ENCODE results near the gene CKAP4. TPM values are rescaled to one million over a fixed set of nuclear protein-coding genes. Genes with fewer than 3 reads are reported as not detected.
A peak's percentile ranks its signal among the peaks of the same experiment; 100 is the strongest.
"Not testable (repeated sequence)": the region's sequence is repeated elsewhere in the genome, so short reads cannot be mapped to it uniquely, and the experiment has no call there.

CKAP4 gene, protein sequence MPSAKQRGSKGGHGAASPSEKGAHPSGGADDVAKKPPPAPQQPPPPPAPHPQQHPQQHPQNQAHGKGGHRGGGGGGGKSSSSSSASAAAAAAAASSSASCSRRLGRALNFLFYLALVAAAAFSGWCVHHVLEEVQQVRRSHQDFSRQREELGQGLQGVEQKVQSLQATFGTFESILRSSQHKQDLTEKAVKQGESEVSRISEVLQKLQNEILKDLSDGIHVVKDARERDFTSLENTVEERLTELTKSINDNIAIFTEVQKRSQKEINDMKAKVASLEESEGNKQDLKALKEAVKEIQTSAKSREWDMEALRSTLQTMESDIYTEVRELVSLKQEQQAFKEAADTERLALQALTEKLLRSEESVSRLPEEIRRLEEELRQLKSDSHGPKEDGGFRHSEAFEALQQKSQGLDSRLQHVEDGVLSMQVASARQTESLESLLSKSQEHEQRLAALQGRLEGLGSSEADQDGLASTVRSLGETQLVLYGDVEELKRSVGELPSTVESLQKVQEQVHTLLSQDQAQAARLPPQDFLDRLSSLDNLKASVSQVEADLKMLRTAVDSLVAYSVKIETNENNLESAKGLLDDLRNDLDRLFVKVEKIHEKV
- 24.1 TPM for total RNA-seq

GRCh38 chr12:106247674-106248311, at the start of gene CKAP4:
CKAP4 (minus strand) TSS chr12:106248020; CDS start chr12:106247851, 169 bp downstream.
- DNase-seq (ENCODE audit: low spot score in 2 of 2): peak; percentile 86 to 89
- FAIRE-seq: no peak

DNA sequence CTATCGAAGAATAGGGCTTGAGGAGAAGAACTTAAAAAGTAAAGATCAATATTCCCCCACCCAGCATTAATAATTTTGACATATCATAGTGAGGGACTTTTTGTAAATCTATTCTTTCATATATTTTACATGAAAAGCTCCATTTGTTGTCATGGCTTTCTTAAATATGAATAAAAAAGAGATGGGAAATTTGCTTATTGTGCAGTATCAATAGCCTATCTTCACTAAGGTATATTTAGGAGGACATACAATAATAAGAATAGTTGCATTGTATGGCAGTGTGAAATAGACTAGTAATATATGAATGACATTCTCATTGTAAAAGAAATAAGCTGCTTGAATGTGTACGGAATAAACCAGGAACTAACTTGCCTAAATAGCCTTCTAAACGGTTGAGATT, 49.3 kb upstream of the CKAP4 start:
- FAIRE-seq: no peak
- DNase-seq (ENCODE audit: low spot score in 2 of 2): no peak

DNA sequence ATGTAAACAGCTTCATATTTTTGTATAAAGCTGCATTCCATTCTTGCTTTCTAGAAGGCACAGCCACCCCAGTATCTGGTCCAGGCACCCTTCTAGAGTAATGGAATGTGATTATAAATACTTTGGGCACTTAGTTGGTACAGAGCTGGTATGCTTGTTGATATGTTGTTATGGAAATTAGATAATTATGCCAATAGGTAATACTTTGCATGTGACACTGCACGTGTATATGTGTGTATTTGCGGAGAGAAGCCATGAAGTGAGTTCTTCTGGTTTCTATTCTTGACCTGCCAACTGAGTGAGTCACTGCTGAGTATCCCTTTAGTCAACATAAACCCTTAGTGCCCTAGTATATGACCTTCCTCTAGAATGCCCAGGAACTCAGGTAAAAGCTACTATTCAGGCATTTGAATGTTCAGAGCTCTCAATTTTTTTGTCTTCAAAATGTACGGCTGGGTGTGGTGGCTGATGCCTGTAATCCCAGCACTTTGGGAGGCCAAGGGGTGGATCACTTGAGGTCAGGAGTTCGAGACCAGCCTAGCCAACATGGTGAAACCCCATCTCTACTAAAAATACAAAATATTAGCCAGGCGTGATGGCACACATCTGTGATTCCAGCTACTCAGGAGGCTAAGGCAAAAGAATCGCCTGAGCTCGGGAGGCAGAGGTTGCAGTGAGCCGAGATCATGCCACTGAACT, 48.5 kb upstream of the CKAP4 start:
- DNase-seq (ENCODE audit: low spot score in 2 of 2): no peak
- no peak for FAIRE-seq

DNA sequence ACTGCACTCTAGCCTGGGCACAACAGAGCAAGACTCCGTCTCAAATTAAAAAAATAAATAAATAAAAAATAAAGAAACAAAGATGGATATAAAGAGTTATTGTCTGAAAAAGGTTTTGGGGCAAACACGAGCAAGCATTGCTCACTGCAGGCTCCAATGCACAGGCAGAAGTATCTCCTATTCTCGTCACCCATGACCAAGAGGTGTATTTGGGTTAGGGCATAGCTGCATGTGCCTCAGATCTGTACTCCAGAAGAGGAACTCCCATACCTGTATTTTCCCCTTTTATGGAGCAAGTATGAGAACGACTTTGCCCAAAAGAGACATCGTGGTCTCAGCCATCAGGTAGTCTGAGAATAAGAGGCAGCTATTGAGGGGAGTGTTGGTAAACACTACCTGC, 44.5 kb upstream of the CKAP4 start:
- no peak for DNase-seq (ENCODE audit: low spot score in 2 of 2)
- no peak for FAIRE-seq

GRCh38 chr12:106291342-106291741, 43.5 kb upstream of the CKAP4 start:
- no peak for FAIRE-seq
- no peak for DNase-seq (ENCODE audit: low spot score in 2 of 2)

DNA sequence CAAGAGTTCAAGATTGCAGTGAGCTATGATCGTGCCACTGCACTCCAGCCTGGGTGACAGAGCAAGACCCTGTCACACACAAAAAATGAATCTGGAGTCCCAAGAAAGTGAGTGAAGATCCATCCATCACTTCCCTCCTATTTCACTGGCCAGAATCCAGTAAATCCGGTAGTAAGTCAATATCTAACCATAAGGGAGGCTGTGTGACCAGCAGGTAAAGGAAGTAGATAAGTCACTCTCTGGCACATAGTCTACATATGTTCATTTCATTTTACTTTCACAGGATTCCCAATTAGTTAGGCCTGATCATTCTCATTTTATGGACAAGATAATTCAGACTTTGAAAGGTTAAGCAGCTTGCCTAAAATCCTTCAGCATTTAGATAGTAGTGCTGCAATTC, 42.8 kb upstream of the CKAP4 start:
- FAIRE-seq (no peak), DNase-seq (ENCODE audit: low spot score in 2 of 2) (no peak)

- FAIRE-seq (no peak), DNase-seq (ENCODE audit: low spot score in 2 of 2) (no peak)
Observed at GRCh38 chr12:106289196-106289681, 41.4 kb upstream of the CKAP4 start.

GRCh38 chr12:106288494-106289195, 40.8 kb upstream of the CKAP4 start:
- no peak for DNase-seq (ENCODE audit: low spot score in 2 of 2)
- FAIRE-seq: no peak

- FAIRE-seq (no peak), DNase-seq (ENCODE audit: low spot score in 2 of 2) (no peak)
Observed at GRCh38 chr12:106288101-106288493, 40.3 kb upstream of the CKAP4 start.

DNA sequence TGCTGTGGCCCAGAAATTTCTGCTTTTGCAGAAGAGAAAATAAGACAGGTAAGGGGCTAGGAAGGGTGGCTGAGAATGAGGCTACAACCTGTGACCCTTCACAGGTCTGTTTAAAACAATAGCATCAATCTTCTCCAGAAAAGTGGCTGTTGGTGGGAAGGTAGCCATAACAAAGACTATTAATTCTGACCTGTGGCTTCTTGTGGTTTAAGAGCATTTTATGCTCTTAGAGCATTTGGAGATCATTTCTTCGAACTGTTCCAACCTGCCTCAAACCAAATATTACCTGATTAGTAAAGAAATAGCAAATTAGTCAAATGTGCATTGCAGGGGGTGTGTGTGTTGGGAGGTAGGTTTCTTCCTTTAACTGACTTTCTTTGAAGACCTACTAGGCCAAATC, 39.5 kb upstream of the CKAP4 start:
- FAIRE-seq: no peak

DNA sequence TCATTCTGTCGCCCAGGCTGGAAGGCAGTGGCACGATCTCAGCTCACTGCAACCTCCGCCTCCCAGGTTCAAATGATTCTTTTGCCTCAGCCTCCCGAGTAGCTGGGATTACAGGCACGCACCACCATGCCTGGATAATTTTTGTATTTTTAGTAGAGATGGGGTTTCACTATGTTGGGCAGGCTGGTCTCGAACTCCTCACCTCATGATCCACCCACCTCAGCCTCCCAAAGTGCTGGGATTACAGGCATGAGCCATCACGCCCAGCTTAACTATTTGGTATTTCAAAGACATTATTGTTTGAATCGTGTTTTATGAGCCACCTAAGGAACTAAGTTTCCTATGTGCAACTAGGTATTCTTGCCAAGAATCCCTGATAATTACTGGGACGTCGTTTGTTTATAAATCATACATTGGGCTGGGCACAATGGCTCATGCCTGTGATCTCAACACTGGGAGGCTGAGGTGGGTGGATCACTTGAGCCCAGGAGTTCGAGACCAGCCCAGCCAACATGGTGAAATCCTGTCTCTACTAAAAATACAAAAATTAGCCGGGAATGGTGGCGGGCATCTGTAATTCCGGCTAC, 38.8 kb upstream of the CKAP4 start:
- FAIRE-seq; DNase-seq (ENCODE audit: low spot score in 2 of 2): not testable (repeated sequence)

More for the DNA sequence above, 39.5 kb upstream of the CKAP4 start:
- no peak for DNase-seq (ENCODE audit: low spot score in 2 of 2)

- FAIRE-seq: no peak
- no peak for DNase-seq (ENCODE audit: low spot score in 2 of 2)
Observed at GRCh38 chr12:106285982-106286381, 38.2 kb upstream of the CKAP4 start.

DNA sequence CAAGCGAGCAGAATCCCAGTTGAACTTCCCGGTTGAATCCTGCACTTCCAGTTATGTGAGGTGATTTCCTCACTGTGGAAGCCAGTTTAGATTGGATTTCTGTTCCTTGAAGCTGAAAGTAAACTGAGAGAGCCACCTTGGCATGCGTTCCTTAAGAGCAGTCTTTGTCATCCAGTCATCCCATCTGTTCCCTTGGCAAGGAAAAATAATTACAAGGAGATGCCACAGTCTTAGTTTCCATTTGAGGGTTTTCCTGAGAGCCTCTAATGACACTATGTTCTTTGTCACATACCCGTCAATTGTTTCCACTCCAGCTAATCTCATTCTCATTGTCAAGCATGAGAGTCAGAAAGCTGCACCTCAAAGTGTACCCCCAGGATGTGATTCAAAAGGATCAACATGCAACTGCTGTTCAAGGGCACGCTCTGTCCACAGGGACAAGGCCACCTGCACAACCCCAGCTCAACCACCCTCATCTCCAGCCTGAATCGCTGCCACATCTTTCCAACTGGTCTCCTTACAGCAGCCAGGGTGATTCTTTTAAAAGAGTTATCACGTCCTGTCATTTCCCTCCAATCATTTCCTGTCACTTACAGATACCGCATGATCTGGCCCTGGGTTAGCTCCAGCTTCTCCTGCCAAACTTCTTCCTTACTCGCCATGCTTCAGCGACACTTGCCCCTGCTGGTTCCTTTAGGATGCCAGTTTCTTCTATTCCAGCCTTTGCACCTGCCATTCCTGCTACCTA, 36.7 kb upstream of the CKAP4 start:
- DNase-seq (ENCODE audit: low spot score in 2 of 2) (no peak), FAIRE-seq (no peak)

DNA sequence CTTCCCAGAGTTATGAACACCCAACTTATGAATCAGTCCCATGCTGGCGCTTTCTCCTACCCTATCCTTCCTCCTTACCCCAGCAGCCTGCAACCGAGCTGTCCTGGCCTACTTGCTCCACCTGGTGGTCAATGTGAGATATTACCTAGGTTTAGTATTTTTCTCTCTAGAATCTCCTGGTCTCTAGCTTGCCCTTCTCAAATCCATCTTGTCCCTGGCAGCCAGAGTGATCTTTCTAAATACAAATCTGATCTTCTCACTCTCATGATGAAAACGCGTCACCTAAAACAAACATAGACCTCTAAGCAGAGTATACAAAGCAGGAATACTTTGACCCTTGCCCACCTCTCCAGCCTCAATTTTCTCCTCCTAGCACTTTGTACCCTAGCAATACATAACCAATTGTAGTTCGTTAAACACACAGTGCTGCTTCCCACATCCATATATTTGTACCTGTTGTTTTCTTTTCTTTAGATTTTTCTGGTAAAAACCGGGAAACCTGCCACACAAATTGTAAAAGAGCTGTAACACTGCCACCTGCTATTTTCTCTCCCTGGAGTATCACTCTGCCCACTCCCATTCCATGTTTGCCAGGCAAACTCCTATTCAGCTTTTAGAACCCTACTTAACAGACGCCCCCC, 34.8 kb upstream of the CKAP4 start:
- no peak for FAIRE-seq
- peak in 1 of 2 donors; percentile 22 for DNase-seq (ENCODE audit: low spot score in 2 of 2)

DNA sequence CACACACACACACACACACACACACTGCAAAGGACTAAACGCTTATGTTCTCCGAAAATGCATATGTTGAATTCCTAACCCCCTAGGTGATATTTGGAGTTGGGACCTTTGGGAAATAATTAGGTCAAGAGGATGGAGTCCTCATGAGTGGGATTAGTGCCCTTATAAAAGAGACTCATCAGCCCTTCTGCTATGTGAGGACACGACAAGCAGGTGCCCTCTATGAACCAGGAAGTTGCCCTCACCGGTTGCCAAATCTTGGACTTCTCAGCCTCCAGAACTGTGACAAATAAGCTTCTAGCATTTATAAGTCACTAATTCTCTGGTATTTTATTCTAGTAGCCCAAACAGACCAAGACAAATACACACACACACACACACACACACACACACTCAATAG, 34.0 kb upstream of the CKAP4 start:
- DNase-seq (ENCODE audit: low spot score in 2 of 2) (no peak), FAIRE-seq (no peak)

DNA sequence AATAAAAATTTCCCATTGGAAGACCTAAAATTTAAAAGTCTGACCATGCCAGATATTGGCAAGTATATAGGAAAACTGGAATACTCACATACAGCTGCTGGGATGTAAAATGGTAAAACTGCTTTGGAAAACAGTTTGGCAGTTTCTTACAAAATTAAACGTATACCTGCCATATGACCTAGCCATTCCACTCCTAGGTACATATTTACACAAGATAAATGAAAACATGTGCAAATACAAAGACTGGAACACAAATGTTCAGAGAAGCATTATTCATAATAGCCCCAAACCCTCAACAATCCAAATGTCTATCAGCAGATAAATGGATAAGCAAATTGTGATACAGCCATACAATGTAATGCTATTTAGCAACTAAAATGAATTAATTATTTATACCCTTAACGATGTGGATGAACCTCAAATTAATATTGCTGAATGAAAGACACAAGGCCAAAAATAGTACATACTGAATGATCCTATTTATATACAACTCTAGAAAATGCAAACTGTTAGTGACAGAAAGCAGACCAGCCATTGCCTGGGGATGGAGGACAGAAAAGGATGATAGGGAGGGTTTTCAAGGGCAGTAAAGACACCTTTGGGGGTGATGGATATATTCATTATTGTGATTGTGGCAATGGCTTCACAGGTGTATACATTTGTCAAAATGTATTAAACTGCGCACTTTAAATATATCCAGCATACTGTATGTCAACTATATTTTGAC, 33.4 kb upstream of the CKAP4 start:
- FAIRE-seq (no peak), DNase-seq (ENCODE audit: low spot score in 2 of 2) (no peak)

DNA sequence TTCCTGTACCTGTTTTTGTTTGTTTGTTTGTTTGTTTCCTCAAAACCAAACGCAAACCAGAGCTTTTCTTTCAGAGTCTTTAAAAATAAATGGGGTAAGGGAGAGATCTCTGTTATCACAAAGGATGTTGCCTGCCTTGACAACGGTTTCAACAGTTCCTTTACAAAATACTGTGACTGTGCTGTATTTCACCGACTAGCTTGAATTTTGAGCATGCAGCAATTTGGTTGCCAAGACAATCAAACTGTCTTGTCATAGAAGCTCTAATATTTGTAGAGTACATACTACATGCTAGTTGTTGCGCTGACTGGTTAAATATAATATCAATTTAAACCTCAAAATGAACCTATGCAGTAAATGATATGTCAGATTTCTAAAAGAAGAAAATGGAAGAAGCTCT, 32.3 kb upstream of the CKAP4 start:
- FAIRE-seq (no peak), DNase-seq (ENCODE audit: low spot score in 2 of 2) (no peak)
